GM23338 (cell line): ENCODE measurements around the gene RBCK1. TPM values are rescaled to one million over a fixed set of nuclear protein-coding genes. Genes with fewer than 3 reads are reported as not detected.

Source experiments
- polyA plus RNA-seq: library from polyadenylated mRNA; unstranded; fragments of >200 nt; fragmentation: Nextera tagmentation; extraction: Ambion mirVana; gene quantifications from 2 replicates; pipeline ENCODE4 v1.2.1, GENCODE V29; 2016
- small RNA-seq: library from RNA; depleted of rRNA; stranded (forward); fragments of <200 nt; gene quantifications from one replicate; pipeline ENCODE3, GENCODE V24; 2014; ENCODE audit warnings: low replicate concordance
- total RNA-seq: library from RNA; depleted of rRNA; stranded (reverse); fragments of >200 nt; shearing (Covaris generic); gene quantifications from 2 replicates; pipeline ENCODE4 v1.2.3, GENCODE V29; 2014; rRNA removed

RBCK1 gene
- total and polyA plus RNA-seq, 2 experiments from 2014 or later = 52.6 to 56.8 TPM

Small RNAs within 50 kb of the gene (small RNA-seq; reads per million reads assigned to genes)
- gene RF00019 = not detected

Other genes starting within 250 kb of the RBCK1 start
- not detected in 2 replicates for gene DEFB128, start 218.6 kb upstream of the RBCK1 start, total RNA-seq
- gene DEFB128, start 218.6 kb upstream of the RBCK1 start, polyA plus RNA-seq = not detected in 2 replicates
- not detected in 2 replicates for gene DEFB129, start 181.0 kb upstream of the RBCK1 start, total RNA-seq
- gene DEFB129, start 181.0 kb upstream of the RBCK1 start, polyA plus RNA-seq = not detected in 2 replicates
- not detected in 2 replicates for gene DEFB132, start 150.6 kb upstream of the RBCK1 start, total RNA-seq
- gene DEFB132, start 150.6 kb upstream of the RBCK1 start, polyA plus RNA-seq = not detected in 2 replicates
- gene C20orf96, start 117.5 kb upstream of the RBCK1 start, total RNA-seq = 14.6 and 17.8 TPM in 2 replicates
- 29.0 and 36.3 TPM in 2 replicates for gene C20orf96, start 117.5 kb upstream of the RBCK1 start, polyA plus RNA-seq
- 65.8 and 66.3 TPM in 2 replicates for gene ZCCHC3, start 110.7 kb upstream of the RBCK1 start, total RNA-seq
- 26.5 and 31.3 TPM in 2 replicates for gene ZCCHC3, start 110.7 kb upstream of the RBCK1 start, polyA plus RNA-seq
- gene SOX12, start 82.7 kb upstream of the RBCK1 start, total RNA-seq = 29.0 and 32.0 TPM in 2 replicates
- 14.1 and 16.1 TPM in 2 replicates for gene SOX12, start 82.7 kb upstream of the RBCK1 start, polyA plus RNA-seq
- gene NRSN2, start 61.2 kb upstream of the RBCK1 start, total RNA-seq = 14.4 and 19.8 TPM in 2 replicates
- 17.9 and 23.2 TPM in 2 replicates for gene NRSN2, start 61.2 kb upstream of the RBCK1 start, polyA plus RNA-seq
- 13.7 and 21.0 TPM in 2 replicates for gene TRIB3, start 27.5 kb upstream of the RBCK1 start, total RNA-seq
- 5.8 and 6.9 TPM in 2 replicates for gene TRIB3, start 27.5 kb upstream of the RBCK1 start, polyA plus RNA-seq
- gene TBC1D20, start 54.2 kb downstream of the RBCK1 start, total RNA-seq = 15.0 and 15.2 TPM in 2 replicates
- 4.8 and 5.0 TPM in 2 replicates for gene TBC1D20, start 54.2 kb downstream of the RBCK1 start, polyA plus RNA-seq
- 244 and 252 TPM in 2 replicates for gene CSNK2A1, start 135.5 kb downstream of the RBCK1 start, total RNA-seq
- 73.2 and 85.1 TPM in 2 replicates for gene CSNK2A1, start 135.5 kb downstream of the RBCK1 start, polyA plus RNA-seq
- gene TCF15, start 202.0 kb downstream of the RBCK1 start, total RNA-seq = 2.0 and 3.8 TPM in 2 replicates
- 4.0 and 4.2 TPM in 2 replicates for gene TCF15, start 202.0 kb downstream of the RBCK1 start, polyA plus RNA-seq
- 18.6 and 26.6 TPM in 2 replicates for gene SRXN1, start 244.9 kb downstream of the RBCK1 start, total RNA-seq
- 8.0 and 8.4 TPM in 2 replicates for gene SRXN1, start 244.9 kb downstream of the RBCK1 start, polyA plus RNA-seq